Right kidney (tissue), 1 donor: ENCODE measurements around the gene LBHD1.
"Not testable (repeated sequence)": the region's sequence is repeated elsewhere in the genome, so short reads cannot be mapped to it uniquely, and the experiment has no call there.

Source experiments
- DNase-seq: peaks from one replicate; pipeline ENCODE4 v3.0.0-alpha.2; 2016

The LBHD1 gene

GRCh38 chr11:62664405-62665074 is 7.5 kb downstream of the LBHD1 start:
- DNase-seq = no peak

DNA sequence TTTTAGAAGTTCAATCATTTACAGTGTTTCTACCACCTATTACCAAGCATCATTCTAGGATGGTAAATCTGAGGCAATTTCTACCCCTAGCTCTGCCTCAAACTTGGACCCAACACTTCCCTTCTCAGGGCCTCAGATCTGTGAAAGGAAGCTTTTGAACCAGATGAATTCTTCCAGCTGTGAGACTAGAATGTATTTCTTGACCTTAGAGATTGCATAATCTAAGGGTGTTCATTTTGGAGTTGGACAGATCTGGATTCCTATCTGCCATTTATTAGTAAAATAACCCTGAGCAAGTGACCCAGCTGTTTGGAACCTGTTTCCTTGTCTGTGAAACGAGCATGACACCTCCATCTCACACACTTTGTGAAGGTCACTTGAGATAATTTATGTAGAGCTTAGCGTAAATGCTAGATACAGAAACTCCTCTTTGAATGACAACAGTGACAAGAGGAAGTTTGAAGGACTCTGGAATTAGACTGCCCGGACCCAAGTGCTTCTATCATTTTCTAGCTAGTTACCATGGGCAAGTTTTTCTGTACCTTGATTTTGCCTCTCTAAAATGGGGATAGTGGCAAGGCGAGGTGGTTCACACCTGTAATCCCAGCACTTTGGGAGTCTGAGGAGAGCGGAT is 15.2 kb downstream of the LBHD1 start:
- DNase-seq = no peak

- DNase-seq = no peak
These were observed 17.8 kb downstream of the LBHD1 start for GRCh38 chr11:62654297-62654696.

DNA sequence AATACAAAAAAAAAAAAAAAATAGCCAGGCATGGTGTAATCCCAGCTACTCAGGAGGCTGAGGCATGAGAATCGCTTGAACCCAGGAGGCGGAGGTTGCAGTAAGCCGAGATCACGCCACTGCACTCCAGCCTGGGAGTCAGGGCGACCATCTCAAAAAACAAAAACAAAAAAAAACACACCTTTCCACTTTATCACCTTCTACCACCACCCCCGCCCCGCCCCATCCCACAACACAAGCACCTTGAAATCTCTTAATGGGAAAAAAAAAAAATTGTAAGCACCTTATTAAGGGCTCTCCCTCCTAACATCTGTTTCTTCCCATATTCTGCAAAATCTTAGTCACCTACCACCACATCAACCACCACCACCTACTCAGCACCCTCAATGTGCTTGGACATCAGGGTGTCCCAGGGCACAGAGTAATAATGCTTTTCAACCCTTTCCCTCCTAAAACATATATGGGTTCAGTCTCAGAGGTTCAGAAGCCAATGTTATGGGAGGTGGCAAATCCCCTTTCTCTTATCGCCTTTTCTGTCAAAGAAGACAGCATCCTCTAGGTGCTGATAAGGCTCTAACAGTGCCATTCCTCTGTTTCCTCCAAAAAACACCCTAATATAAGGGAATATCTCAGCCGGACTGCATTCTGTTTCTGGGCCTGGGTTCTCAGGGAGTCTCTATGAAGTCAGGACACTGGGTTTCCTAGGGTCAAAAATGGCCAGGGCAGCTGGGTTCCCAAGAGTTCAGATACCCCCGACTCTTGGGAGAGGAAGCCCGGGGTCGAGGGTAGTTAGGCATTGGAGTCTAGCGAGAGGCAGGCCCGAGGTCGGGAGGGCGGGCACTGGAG is 19.7 kb downstream of the LBHD1 start:
- no peak for DNase-seq

- not testable (repeated sequence) for DNase-seq
These were observed 21.8 kb downstream of the LBHD1 start for GRCh38 chr11:62650283-62650682.

DNA sequence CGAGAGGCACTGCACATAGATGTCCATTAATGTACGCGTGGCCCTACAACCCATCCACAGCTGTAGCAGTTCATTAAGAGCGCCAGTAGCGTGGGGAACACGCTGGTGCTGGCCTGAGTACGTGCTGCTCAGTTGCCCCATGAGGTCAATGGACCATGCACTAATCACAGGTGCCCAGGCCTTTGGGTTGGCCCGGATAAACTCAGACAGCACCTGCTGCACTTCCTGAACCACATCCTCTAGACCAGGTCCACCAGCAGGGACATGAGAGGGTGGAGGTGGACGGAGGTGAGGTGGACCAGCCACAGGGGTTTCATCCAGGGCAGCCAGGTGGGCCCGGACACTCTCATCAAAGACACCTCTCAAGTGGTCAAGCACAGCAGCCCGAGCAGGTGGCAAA is 22.6 kb downstream of the LBHD1 start:
- DNase-seq = no peak

- DNase-seq = no peak
These were observed 23.1 kb downstream of the LBHD1 start for GRCh38 chr11:62648967-62649364.

GRCh38 chr11:62648185-62648966 is 23.7 kb downstream of the LBHD1 start:
- DNase-seq = no peak

DNA sequence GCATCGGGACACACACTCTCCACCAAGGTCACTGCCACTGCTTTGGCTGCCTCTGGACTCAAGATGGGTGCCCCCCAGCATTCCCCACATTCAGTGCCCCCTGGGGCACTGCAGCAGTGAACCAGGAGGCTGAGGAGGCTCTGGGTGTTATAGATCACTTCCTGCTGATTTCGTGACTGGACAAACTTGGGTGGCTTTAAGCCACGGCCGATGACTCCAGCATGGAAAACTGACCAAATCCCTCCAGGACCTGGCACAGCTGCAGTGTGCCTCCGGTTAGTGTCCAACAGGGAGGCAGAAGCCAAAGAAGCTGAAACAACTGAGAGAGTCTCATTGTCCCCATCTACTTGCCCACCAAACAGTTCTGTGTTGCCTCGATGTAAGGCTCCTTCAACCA is 24.5 kb downstream of the LBHD1 start:
- DNase-seq = no peak

DNA sequence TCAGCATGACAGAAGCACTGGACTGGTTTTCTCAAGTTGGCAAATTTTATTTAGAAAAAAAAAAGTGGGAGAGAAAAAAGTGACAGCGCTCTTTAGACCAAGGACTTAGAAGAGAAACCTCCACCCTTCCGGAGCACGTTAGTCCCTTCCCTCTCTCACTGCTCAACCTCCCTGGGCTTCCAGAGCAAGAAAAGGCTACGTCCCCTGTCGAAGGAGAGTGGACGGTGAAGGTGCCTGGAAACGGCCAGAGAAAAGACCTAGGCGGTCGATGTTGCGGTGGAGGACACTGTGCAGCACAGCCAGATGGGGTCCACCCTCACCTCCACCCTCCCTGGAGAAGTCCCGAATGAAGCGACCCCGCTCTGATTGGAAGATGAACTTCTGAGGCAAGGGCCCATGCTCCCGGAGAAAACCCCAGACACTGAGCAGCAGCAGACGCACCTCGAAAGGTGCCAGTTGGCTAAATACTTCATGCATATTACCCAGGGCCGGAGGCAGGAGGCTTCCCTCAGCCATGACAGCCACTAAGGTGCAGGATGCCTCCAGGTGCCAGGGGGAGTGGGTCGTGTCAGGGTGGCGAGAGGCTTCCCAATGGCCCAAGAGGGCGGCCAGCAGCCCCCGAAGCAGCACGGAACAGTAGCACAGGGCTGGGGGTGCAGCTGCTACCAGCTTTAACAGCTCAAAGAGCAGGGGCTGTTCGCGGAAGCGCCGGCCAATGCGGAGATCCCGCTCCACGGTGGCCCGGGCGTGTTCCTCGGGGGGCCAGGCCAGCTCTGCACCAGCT is 25.1 kb downstream of the LBHD1 start:
- DNase-seq = no peak

DNA sequence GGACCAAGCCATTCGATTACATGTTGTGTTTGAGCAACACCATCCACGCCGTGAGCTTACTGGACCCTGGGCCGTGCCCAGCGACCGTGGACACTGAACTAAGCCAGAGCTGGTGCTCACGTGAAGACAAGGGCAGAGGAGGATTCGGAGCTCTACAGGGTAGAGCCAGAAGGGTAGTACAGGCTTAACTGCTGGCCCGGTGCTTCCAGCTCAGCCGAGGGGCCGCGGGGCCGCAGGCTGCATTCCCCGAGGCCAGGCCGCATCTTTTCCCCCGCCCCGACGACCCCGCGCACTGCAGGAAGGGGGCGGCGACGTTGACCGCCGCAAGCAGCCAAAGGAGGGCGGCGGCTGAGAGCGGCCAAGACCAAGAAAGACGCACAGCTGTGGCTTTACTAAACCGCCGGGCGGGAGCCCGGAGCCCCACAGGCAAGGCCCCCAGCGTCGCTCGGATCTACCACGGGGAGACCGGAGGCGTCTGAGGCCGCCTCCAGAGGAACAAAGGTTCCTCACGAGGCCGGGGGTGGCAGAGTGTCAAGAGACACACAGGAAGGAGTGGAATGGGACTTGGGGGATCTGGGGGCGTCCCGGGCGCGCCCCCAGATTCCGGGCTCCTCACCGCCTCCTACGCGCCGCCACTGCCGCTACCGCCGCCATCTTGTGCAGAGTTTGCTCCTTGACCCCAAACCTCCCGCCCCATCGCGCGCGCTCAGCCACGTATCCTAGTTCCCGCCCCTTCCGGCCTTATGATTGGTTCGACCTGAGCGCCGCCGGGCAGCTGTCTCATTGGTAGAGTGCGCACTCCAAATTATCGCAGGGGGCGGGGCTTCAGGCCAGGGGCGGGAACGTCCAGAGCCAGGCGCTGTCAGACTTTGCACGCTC is 25.9 kb downstream of the LBHD1 start, which contains the start of gene GANAB:
Gene GANAB, minus strand, starts transcription at position 668 of the 879 bp plus-strand sequence. Its CDS starts 14 bp downstream, at position 654.
- DNase-seq = peak; percentile 91

- DNase-seq = no peak
These were observed 26.5 kb downstream of the LBHD1 start for GRCh38 chr11:62645671-62645945.

DNA sequence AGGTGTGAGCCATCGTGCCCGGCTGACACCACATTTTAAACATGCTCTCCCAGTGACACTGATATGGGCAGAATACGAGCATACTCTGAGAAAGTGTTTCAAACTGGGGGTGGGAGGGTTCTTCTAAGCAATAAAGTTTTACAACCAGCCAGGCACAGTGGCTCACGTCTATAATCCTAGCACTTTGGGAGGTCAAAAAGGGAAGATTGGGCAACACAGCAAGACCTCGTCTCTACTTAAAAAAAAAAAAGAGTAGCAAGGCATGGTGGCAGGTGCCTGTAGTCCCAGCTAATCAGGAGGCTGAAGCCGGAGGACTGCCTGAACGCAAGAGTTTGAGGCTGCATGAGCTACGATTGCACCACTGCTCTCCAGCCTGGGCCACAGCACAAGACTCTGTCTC is 27.8 kb downstream of the LBHD1 start:
- no peak for DNase-seq

GRCh38 chr11:62632492-62632891 is 39.6 kb downstream of the LBHD1 start:
- DNase-seq = no peak

- DNase-seq = no peak
These were observed 44.4 kb downstream of the LBHD1 start for GRCh38 chr11:62627713-62628112.

- DNase-seq = no peak
These were observed 49.5 kb downstream of the LBHD1 start for GRCh38 chr11:62622476-62623089.

- DNase-seq = peak; percentile 87
These were observed 50.2 kb downstream of the LBHD1 start, which contains the start of gene B3GAT3 for GRCh38 chr11:62621567-62622470. Gene B3GAT3 (minus strand): TSS chr11:62621986. CDS start chr11:62621947, 39 bp downstream.

GRCh38 chr11:62621027-62621566 is 51.0 kb downstream of the LBHD1 start:
- DNase-seq = no peak

- DNase-seq = not testable (repeated sequence)
These were observed 55.1 kb downstream of the LBHD1 start for GRCh38 chr11:62616957-62617356.
